PFSK-1 (cell line): Measurements from ENCODE around the gene FTSJ3.

Experiments
- FOXP2 ChIP-seq: optimal IDR thresholded peaks from 2 replicates; pipeline ENCODE3; 2011; ENCODE audit warnings: borderline replicate concordance, control low read depth, inconsistent platforms; ENCODE audit not compliant: insufficient read depth; ENCODE audit errors: extremely low read length, extremely low read depth
- POLR2AphosphoS5 ChIP-seq: IDR thresholded peaks from 2 replicates; pipeline ENCODE4 v1.6.1; 2012; ENCODE audit warnings: low read depth, mild to moderate bottlenecking, control low read depth, low read length, moderate library complexity
- SIN3A ChIP-seq: IDR thresholded peaks from 2 replicates; pipeline ENCODE4 v1.6.1; 2012; ENCODE audit warnings: mild to moderate bottlenecking, low read length, moderate library complexity, borderline replicate concordance; ENCODE audit not compliant: insufficient read depth
- TAF1 ChIP-seq: IDR thresholded peaks from 2 replicates; pipeline ENCODE4 v1.6.1; 2012; ENCODE audit warnings: low read length, control low read depth, borderline replicate concordance; ENCODE audit not compliant: insufficient read depth
- TF ChIP-seq, protein P1 (sequence below), 2 experiments: IDR thresholded peaks; 2 replicates each; pipeline versions ENCODE4 v1.6.1 to v1.8.0; 2011 to 2012; ENCODE audit warnings: low read depth in 2 of 2, low read length in 2 of 2, control low read depth in 1 of 2, inconsistent platforms in 1 of 2, mild to moderate bottlenecking in 1 of 2, moderate library complexity in 1 of 2; ENCODE audit not compliant: insufficient read depth in 1 of 2

The FTSJ3 gene

DNA sequence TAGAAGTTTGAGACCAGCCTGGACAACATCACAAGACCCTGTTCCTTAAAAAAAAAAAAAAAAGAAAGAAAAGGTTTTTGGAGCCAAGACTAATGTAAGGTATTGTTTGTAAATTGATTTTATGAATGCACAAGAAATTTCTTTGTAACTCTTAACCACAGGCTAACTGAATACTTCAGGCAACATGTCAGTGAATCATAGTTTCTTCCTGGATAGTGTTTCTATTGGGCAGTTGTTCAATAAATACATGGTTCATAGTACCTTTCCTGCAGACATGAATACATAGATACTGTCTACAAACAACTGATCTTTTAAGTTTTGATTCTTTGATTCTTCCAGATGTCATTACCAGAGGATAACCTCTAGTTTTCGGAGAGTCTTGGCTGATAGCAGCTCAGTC is 41.9 kb downstream of the FTSJ3 start:
- no peak for TF ChIP-seq FOXP2
- TF ChIP-seq TAF1, result no peak
- no peak for TF ChIP-seq SIN3A
- TF ChIP-seq POLR2AphosphoS5, result no peak
- TF ChIP-seq, protein P1, sequence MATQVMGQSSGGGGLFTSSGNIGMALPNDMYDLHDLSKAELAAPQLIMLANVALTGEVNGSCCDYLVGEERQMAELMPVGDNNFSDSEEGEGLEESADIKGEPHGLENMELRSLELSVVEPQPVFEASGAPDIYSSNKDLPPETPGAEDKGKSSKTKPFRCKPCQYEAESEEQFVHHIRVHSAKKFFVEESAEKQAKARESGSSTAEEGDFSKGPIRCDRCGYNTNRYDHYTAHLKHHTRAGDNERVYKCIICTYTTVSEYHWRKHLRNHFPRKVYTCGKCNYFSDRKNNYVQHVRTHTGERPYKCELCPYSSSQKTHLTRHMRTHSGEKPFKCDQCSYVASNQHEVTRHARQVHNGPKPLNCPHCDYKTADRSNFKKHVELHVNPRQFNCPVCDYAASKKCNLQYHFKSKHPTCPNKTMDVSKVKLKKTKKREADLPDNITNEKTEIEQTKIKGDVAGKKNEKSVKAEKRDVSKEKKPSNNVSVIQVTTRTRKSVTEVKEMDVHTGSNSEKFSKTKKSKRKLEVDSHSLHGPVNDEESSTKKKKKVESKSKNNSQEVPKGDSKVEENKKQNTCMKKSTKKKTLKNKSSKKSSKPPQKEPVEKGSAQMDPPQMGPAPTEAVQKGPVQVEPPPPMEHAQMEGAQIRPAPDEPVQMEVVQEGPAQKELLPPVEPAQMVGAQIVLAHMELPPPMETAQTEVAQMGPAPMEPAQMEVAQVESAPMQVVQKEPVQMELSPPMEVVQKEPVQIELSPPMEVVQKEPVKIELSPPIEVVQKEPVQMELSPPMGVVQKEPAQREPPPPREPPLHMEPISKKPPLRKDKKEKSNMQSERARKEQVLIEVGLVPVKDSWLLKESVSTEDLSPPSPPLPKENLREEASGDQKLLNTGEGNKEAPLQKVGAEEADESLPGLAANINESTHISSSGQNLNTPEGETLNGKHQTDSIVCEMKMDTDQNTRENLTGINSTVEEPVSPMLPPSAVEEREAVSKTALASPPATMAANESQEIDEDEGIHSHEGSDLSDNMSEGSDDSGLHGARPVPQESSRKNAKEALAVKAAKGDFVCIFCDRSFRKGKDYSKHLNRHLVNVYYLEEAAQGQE (IDR thresholded peaks at IDR 0.05; ENCODE audit: insufficient read depth in 1 of 2, low read depth in 2 of 2, low read length in 2 of 2), result no peak

- TF ChIP-seq, protein P1 (IDR thresholded peaks at IDR 0.05; ENCODE audit: insufficient read depth in 1 of 2, low read depth in 2 of 2, low read length in 2 of 2), result no peak
- TF ChIP-seq TAF1, result no peak
- TF ChIP-seq SIN3A, result no peak
- no peak for TF ChIP-seq FOXP2
- TF ChIP-seq POLR2AphosphoS5, result no peak
These were observed 43.9 kb downstream of the FTSJ3 start for GRCh38 chr17:63783522-63783921.

DNA sequence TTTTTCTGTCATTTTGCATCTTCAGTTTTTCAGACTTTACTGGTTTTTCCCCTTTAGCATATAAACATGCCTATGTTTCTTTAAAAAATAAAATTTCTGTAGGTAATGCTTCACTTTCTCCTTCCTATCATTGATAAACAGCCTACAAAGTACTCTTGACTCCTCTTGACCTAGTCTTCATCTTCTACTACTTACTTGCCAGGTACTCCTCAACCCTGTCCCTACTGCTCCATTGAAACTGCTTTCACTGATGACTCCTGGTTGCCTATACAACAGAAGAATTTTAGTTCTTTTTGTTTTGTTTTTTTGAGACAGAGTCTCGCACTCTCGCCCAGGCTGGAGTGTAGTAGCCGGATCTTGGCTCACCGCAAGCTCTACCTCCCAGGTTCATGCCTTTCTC is 46.5 kb downstream of the FTSJ3 start:
- no peak for TF ChIP-seq TAF1
- TF ChIP-seq, protein P1 (IDR thresholded peaks at IDR 0.05; ENCODE audit: insufficient read depth in 1 of 2, low read depth in 2 of 2, low read length in 2 of 2), result no peak
- no peak for TF ChIP-seq POLR2AphosphoS5
- TF ChIP-seq FOXP2, result no peak
- TF ChIP-seq SIN3A, result no peak

GRCh38 chr17:63780507-63780906 is 47.0 kb downstream of the FTSJ3 start:
- TF ChIP-seq POLR2AphosphoS5, result no peak
- no peak for TF ChIP-seq FOXP2
- TF ChIP-seq, protein P1 (IDR thresholded peaks at IDR 0.05; ENCODE audit: insufficient read depth in 1 of 2, low read depth in 2 of 2, low read length in 2 of 2), result no peak
- no peak for TF ChIP-seq TAF1
- TF ChIP-seq SIN3A, result no peak

DNA sequence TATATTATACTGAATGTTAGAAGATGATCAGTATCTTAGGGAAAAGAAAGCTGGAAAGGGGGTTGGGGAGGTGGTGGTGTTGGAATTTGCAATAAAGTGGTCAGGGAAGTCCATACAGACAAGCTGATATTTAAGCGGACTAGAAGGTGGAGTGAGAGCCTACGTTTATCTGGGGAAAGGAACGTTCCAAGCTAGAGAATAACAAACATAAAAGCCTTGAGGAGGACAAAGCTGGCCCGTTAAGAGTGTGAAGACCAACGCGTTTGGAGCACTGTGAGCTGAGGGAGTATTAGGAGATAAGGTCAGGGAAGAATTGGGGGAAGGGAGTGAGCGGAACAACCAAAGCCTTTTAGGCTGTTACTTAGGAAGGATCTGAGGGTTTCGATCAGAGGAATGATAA is 52.0 kb downstream of the FTSJ3 start:
- TF ChIP-seq, protein P1 (IDR thresholded peaks at IDR 0.05; ENCODE audit: insufficient read depth in 1 of 2, low read depth in 2 of 2, low read length in 2 of 2), result no peak
- no peak for TF ChIP-seq FOXP2
- no peak for TF ChIP-seq TAF1
- no peak for TF ChIP-seq SIN3A
- TF ChIP-seq POLR2AphosphoS5, result no peak
